Stimulated activated CD8-positive, alpha-beta memory T cell treated with anti-CD3 and anti-CD28 coated beads, Interleukin-15, amount 100 ng/mL, for 24 hours (primary cell): Measurements from ENCODE around the gene GPANK1.
A peak's percentile ranks its signal among the peaks of the same experiment; 100 is the strongest.
"Not testable (repeated sequence)": the region's sequence is repeated elsewhere in the genome, so short reads cannot be mapped to it uniquely, and the experiment has no call there.

Source experiments
- DNase-seq: peaks from one replicate; pipeline ENCODE4 v3.0.0-alpha.2; 2020; ENCODE audit warnings: low read depth

GPANK1 gene

DNA sequence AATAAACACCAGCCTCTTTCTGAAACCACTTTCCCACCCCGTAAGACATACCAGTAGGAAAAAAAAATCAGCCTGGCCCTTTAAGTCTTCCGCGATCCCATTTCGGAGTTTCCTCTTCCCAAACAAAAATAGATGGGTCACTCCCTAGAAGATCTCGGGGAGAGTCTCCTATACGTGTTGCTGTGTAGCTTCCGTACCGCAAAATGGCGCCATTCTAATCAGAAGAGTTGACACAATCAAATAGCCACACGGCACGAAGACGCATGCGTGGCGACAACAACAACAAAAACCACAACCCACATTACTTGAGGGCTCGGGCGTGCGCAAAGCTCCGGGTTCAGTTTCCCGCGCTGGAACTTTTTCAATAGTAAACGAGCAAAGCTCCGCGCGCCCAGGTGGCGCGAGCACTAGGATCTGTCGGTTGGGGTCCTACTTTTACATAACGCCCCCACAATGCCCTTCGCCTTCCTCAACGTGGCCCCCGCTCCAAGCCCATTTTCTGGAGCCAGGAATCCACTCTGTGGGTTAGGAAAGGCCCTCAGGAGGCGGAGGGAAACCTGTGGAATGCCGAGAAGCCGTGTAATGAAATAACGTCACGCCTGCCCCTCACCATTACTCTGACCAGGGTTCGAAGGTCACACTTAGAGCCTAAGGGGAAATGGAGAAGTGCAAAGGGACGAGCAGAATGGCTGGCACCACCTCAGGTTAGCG lies at the start of gene GPANK1:
Gene GPANK1, minus strand, starts transcription at position 208 of the 711 bp plus-strand sequence. CDS start 519 bp downstream, outside the sequence.
- DNase-seq, result peak; percentile 73

DNA sequence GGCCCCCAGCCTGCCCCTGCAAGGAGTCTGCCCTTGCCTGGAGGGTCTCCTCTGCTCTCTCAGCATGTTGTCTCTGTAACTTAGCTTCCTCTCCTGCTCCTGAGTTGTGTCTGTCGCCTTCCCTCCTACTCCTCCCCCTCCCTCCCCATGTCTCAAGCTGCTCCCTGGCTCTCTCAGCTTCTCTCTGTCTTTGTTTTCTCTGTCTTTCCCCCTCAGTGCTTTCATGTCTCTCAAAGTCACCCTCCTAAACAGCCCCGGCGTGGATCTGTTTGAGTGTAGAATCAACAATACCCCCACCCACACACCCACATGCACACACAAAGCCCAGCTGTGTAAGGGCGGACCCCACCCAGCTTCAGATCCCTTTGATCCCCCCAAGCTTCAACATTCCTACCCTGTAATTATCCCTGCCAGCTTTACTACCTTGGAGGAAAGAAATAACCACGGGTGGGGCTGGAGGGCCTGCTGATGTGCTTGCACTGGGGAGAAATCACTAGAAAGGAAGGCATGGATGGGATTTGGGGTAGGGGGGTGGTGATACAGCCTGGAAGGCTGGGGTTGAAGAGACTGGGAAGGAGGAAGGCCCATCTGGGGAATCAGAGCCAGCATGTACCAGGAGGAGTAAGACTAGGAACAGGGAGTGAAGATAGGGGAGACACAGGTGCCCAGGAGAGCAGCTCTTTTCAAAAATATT lies 49.3 kb upstream of the GPANK1 start:
- no peak for DNase-seq

DNA sequence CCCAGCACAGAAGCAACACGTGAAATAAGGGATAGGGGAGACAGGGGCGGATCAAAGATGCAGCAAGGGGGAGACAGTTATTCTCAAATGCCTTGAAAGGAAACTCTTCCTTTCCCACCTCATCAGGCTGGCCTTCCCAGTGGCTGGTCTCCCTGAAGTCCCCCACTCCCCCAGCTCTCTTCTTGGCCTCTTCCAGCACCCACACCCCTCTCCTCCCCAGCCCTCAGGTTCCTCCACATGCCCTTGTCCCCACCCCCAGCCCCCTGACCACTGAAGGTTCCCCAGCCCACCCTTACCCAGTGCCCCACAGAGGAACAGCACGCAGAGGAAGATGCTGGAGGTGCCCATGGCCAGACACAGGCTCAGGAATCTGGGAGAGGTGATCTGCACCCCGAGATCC lies 48.7 kb upstream of the GPANK1 start:
- DNase-seq, result no peak

DNA sequence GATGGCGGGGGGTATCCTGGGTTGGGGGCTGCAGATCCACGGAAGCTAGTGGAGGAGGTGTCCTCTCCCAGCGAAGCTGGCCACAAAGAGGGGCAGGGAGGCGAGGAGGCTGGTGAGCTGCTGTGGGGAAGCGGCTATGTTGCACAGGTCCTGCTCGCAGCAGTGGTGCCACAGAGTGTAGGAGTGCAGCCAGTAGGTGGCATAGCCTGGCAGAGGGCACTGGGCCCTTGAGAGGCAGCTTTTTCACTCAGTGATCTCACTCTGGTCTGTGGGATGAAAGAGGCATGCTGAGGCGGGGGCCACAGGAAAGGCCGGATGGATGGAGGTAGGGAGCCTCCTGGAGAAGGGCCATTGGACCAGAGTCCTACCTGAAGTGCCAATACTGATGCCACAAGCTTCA lies 47.5 kb upstream of the GPANK1 start:
- DNase-seq, result no peak

DNA sequence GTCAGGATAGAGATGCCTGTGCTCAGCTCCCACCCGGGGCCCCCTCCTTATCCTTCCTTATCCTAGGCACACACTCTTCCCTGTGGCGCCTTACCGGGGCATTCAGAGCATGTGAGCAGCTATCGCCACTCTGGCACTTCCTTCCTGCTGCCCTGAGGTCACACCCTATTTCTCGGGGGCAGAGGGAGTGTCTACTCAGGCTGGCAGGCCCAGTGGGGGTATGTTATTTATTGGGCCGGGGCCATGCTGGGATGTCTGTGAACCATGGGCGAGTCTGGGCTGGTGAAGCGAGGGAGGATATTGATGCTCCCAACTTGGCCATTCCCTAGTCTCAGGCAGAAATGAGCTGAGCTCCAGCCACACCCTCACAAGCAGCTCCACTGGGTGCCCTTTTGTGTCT lies 46.4 kb upstream of the GPANK1 start:
- DNase-seq, result no peak

DNA sequence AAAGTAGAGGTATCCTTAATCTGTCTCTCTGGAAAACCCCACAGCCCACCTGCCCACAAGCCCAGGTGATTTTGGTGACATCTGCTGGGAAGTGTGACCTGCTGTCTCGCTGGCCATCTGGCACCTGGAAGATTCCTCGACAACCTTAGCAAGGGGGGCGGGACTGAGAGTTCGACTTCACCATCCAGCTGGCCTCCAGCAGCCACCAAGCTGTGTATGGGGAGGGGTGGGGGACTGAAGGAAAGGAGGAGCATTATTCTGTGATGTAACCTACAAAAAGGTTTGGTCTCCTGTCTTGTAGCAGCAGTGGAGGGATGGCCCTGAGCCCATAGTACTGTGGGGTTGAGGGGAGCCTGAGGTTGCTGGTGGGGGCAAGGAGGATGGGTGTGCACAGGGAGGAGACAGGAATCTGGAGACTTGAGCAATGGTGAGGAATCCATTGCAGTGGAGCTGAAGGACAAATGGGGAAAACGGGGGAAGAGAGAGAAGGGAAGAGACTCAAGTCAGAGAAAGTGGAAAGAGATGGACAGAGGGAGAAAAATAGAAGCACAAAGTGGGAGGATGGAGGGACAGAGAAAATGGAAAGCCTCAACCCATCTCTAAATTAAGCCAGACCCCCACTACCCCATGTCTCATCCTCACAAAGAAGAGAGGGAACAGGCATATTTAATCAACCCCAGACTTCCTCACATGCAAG lies 45.9 kb upstream of the GPANK1 start:
- DNase-seq, result no peak

DNA sequence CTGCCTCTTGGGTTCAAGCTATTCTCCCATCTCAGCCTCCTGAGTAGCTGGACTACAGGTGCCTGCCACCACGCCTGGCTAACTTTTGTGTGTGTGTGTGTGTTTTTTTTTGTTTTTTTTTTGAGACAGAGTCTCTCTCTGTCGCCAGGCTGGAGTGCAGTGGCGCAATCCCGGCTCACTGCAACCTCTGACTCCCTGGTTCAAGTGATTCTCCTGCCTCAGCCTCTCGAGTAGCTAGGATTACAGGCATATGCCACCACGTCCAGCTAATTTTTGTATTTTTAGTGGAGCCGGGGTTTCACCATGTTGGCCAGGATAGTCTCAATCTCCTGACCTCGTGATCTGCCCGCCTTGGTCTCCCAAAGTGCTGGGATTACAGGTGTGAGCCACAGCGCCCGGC lies 44.4 kb upstream of the GPANK1 start:
- DNase-seq, result not testable (repeated sequence)

DNA sequence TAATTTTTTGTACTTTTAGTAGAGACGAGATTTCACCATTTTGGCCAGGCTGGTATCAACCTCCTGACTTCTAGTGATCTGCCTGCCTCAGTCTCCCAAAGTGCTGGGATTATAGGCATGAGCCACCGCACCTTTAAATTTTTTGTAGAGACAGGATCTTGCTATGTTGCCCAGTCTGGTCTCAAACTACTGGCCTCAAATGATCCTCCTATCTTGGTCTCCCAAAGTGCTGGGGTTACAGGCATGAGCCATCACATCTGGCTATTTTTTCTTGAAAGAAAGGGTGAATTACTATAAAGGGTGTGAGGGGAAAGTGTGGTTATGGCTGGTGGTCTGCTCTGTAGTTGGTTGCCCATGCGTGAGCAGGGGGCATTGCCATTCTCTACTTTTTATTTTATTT lies 43.4 kb upstream of the GPANK1 start:
- no peak for DNase-seq

DNA sequence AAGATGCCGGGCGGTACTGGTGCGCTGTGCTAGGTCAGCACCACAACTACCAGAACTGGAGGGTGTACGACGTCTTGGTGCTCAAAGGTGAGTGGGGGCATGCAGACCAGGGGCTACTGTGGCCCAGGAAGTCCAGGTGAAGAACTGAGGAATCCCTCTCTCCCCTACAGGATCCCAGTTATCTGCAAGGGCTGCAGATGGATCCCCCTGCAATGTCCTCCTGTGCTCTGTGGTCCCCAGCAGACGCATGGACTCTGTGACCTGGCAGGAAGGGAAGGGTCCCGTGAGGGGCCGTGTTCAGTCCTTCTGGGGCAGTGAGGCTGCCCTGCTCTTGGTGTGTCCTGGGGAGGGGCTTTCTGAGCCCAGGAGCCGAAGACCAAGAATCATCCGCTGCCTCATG lies 42.9 kb upstream of the GPANK1 start:
- no peak for DNase-seq

DNA sequence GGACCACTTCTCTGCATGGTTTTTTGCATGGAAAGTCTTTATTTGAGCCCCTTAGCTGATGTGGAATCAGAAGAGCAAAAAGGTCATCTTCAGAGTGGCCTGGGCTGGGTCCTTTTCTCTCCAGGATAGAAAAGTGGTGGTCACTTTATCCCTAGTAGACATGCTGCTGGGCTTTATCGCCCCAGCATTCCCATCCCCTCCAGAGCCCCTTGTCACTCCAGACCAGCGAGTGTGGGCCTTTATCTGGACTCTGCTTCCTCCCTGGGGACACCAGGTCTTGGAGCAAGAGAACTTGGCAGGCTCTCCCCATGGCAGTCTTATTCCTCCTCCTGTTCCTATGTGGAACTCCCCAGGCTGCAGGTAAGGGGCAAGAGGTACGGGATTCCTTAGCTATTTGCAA lies 41.8 kb upstream of the GPANK1 start, which contains the start of gene LY6G6F:
Gene LY6G6F, plus strand, starts transcription at position 268 of the 400 bp plus-strand sequence. Its CDS starts 41 bp downstream, at position 309.
- no peak for DNase-seq

DNA sequence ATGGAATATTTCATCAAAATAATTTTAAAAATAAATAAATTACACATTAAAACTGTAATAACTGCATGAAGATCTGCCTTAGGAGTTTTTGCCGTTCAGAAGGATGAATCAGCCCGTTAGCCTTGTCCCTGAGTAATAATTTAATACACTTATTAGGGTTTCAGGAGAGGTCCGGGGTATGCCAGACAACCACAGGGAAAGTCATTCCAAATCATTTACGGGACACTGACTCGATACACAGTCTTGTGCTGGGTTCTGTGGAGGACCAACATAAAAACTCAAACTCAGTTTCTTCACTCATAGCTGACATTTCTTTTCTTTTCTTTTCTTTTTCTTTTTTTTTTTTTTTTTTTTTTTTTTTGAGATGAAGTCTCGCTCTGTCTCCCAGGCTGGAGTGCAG lies 41.1 kb upstream of the GPANK1 start:
- DNase-seq, result no peak

DNA sequence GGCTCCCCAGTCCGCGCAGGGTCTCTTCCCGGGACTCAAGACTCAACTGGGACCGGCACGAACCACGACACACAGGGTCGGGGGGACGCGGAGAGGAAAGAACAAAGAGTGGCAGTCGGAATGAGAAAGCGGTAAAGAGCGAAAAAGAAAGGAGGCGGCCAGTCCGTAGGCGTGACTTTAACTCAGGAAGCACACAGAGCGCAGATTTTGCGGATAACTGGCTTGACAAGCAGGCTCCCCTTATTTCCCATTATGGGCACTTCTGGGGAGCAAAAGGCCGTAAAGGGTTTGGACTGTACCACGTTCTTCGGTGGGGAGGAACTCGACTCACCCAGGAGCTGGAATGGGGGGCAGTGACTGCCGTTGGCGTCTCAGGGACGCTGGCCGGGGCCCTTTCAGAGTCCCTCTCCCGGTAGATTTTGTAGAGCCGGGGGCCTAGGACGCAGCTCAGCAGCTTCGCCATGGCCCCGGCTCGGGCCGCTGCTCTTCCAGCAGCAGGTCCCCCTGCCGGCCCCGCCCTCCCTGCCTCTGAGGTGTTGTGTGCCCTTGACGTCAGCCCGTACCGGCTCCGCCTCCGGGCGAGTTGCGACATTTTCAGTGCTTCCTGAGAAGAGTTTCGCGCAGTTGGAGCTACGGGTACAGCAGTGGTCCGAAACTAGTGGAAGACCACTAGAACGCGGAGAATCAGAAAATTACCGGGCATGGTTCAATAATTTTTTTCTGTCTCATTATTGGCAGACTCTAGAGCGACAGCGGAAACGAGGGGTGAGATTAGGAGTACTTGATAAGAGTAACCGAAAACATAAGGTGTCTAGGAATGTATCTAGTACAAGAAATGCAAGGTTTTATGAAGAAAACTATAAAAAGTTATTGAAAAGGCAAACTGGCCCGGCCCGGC lies 38.3 kb upstream of the GPANK1 start, which contains the start of gene ABHD16A:
Gene ABHD16A, minus strand, starts transcription at position 506 of the 898 bp plus-strand sequence. Its CDS starts 43 bp downstream, at position 463.
- peak; percentile 86 for DNase-seq

DNA sequence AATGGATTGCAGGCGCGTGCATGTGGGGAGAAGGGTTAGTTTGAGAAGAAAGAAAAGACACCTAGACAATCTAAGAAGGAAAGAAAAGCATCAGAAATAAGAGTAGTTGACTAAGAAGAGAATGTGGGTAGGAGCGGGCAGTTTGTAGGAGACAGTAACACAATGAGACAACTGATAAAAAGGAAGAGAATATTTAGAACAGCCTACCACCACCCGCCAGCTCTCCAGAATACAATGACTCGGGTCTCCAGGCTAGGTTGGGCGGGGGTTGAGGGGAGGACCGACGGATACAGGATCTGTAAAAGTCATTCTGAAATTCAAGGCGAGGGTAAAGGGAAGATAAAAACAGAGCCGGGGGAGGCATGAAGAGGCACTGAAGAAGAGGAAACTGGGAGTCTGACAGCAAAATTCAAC lies 37.6 kb upstream of the GPANK1 start:
- DNase-seq, result no peak

DNA sequence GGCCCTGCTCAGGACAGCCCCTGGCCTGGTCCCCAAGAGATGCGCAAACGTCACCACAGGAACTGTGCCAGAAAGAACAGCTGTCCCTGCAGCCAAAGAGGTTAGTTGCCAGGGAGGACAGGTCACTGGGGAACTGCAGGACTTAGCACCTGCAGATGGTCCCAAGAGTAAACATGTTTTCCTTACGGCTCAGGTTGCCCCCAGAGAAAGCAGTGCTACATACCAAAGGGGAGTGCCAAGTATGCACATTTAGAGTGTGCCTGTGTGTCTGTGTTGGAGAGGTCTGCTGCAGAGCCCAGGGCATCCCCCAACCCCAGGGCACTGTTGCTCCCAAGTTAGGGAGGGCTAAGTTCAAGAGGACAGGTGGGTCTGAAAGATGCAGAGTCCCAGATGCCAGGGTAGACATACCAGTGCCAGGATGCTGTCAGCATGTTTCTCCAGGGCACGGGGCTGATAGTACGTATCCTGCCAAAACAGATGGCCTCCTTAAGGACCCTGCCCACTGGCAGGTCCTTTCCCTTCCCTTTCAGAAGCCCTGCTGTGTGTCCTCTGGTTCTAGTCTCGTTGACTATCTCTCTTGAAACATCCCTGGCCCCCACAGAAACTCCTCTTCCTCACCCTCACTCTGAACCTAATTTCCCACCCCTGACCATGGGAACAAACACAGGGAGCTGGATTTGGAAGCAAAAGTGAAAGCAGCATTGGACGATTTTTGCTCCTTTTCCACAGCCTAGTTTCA lies 37.0 kb upstream of the GPANK1 start:
- DNase-seq, result no peak

DNA sequence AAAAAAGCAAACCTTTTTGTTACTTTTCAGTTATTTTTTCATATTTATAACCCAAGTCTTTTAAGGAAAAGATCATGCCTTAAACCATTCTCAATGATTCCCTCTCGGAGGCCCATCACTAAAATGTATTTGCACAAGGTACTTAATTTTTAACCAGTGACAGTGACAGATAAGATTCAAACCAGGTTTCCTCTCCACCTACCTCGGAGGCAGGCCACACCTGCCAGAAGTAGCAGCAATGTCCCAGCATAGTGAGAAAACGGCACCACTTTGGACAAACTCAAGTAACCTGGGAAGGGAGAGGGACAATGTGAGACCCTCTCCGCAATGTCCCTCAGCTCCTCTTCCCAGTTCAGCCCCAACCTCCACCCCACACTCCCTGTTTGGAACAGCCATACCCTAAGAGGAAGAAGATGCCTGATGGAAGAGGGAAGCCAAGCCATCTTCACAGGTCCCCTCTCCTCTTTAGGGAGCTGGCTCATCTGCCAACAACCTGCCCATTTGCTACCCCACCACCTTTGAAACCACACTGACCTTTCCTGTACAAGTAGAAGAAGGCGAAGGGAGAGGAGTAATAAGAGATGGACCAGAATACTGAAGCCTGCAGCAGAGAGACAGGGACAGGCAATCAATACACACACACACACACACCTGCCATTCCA lies 36.1 kb upstream of the GPANK1 start:
- no peak for DNase-seq

DNA sequence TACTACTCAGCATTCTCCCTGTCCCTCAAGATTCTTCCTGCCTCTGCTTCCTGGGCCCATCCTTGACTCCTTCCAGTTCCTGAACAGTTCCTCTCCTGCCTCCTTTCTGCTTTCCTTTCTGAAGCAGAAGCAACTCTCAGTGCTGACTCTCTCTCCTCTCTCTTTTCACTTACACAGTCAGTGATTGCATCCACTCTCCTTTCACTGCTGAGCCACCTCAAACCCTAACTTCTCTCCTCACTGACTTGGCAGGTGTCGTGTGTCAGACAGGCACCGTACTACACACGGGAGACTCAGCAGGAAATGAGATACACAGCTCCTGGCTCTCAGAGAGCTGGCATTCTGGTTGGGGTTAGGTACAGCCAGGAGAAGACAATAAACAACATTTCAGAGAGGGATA lies 32.8 kb upstream of the GPANK1 start:
- DNase-seq, result no peak

DNA sequence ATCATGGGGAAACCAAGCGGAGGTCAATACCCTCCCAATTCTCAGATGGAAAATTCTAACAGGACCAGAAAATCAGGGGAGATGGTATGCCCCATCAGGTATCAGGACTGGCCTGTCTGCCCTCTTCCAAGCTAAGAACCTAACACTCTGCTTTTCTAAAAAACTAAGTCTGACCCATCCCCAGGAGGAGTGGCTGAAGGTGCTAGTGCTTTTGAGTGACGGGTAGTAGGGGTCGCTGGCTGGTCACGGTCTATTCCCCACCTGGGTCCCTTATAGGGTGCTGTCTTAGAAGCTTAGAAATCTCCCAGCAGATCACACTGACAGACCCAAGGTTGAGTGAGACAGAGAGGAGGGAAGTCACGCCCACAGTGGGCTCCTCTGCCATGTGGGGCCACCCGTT lies 28.7 kb upstream of the GPANK1 start:
- DNase-seq, result no peak

DNA sequence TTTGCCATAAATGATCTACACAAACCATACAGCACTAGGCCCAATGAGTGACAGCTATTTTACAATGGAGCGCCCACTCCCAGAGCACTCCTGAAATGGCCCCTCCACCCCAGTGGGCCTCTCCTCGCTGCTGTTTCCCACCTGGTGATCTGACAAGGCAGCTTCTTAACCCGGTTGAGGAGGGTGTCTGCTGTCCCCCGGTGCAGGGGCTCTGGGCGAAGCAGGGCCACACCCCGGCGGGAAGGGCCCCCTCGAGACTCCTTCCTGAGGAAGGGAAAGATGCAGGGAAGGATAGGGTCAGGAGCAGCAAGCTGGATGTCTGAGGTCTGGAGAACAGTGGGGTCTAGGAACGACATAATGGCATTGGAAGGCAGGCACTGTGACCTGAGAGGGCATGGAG lies 28.1 kb upstream of the GPANK1 start:
- no peak for DNase-seq

DNA sequence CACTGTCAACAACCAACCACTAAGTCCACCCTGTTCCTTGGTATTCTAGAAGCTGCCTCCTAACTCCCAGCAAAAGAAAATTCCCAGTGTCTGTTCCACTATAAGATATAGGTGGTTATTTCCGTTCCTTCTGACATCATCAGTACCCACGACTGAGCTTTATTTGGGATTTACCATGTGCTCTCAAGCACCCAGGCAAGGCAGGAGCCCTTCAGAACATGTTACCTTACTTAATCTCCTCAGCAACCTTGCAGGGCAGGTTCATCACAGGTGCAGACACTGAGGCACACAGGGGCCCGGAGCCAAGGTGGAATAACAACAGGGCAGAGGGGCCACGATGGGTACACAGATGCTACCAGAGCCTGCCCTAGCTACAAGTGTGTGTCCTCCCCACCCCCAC lies 27.6 kb upstream of the GPANK1 start:
- no peak for DNase-seq

DNA sequence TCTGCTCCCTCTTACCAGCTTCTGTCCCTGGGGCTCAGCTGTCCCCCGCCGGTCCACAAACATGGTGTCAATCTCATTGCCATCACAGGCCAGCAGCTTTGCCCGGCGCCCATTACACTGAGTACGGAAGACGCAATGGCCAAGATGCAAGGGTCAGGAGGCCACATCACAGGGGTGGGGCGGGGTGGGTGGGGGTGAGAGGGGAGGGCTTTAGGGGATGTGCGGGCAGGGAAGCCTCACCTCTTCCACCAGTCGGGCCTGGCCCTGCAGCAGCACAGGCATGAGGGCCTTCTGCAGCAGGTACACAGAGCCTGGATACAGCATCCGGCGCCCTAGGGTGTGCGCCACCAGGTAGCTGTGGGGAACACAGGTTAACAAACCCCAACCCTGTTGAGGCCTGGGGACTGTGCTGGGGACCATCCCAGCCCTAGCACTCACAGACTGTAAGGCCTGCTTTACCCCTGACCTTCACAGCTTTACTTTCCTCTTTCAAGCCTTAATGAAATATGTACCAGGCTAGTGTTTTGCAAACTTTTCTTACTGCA lies 26.8 kb upstream of the GPANK1 start:
- no peak for DNase-seq
